Smooth muscle cell (in vitro differentiated cells): ENCODE data around the gene VWC2. TPM values are rescaled to one million over a fixed set of nuclear protein-coding genes. Genes with fewer than 3 reads are reported as not detected.

Experiments used
- DNase-seq: peaks from one replicate; lab custom pipeline; 2025; ENCODE audit not compliant: unreplicated experiment; lab: John Stamatoyannopoulos, UW
- H2AFZ ChIP-seq: fragments of 200-600 bp; sonication (generic); 2 replicates; pipeline ENCODE4 v1.6.0; 2016; ENCODE audit warnings: antibody characterized with exemption, low read depth, mild to moderate bottlenecking
- H3F3A ChIP-seq: fragments of 200-600 bp; sonication (generic); 2 replicates; pipeline ENCODE4 v1.6.0; 2017; ENCODE audit warnings: antibody characterized with exemption, low read depth
- H3K27ac ChIP-seq: fragments of 200-600 bp; sonication (generic); 2 replicates; pipeline ENCODE4 v1.5.1; 2016; ENCODE audit warnings: low read depth, mild to moderate bottlenecking
- H3K27me3 ChIP-seq: fragments of 200-600 bp; sonication (generic); 2 replicates; pipeline ENCODE4 v1.6.1; 2016; ENCODE audit warnings: low read depth, mild to moderate bottlenecking
- H3K36me3 ChIP-seq: fragments of 200-600 bp; sonication (generic); 2 replicates; pipeline ENCODE4 v1.5.1; 2016; ENCODE audit warnings: low read depth
- H3K4me1 ChIP-seq: fragments of 200-600 bp; sonication (generic); 2 replicates; pipeline ENCODE4 v1.5.1; 2016; ENCODE audit warnings: low read depth
- H3K4me2 ChIP-seq: fragments of 200-600 bp; sonication (generic); 2 replicates; pipeline ENCODE4 v1.6.0; 2016; ENCODE audit warnings: mild to moderate bottlenecking
- H3K4me3 ChIP-seq: fragments of 200-600 bp; sonication (generic); 2 replicates; pipeline ENCODE4 v1.5.1; 2016; ENCODE audit warnings: mild to moderate bottlenecking
- H3K79me2 ChIP-seq: fragments of 200-600 bp; sonication (generic); 2 replicates; pipeline ENCODE4 v1.6.0; 2016; ENCODE audit warnings: low read depth, mild to moderate bottlenecking
- H3K9ac ChIP-seq: fragments of 200-600 bp; sonication (generic); 2 replicates; pipeline ENCODE4 v1.6.0; 2016; ENCODE audit warnings: low read depth
- H3K9me3 ChIP-seq: fragments of 200-600 bp; sonication (generic); replicated peaks from 2 replicates; pipeline ENCODE4 v1.5.1; 2016; ENCODE audit warnings: low read depth
- H4K20me1 ChIP-seq: fragments of 200-600 bp; sonication (generic); 2 replicates; pipeline ENCODE4 v1.6.0; 2016; ENCODE audit warnings: low read depth
- CTCF ChIP-seq: fragments of 200-600 bp; sonication (generic); IDR thresholded peaks from 2 replicates; pipeline ENCODE4 v1.5.1; 2017; ENCODE audit warnings: borderline replicate concordance, mild to moderate bottlenecking, antibody characterized with exemption; ENCODE audit not compliant: insufficient read depth, poor library complexity, severe bottlenecking
- WGBS: methylation state at CpG from one replicate; pipeline ENCODE4 v1.1.7; 2016; ENCODE audit warnings: low lambda C conversion rate; 5-methylcytosine and 5-hydroxymethylcytosine counted together
- polyA plus RNA-seq: library from polyadenylated mRNA; unstranded; fragments of >200 nt; fragmentation: Nextera tagmentation; extraction: Ambion mirVana; gene quantifications from 2 replicates; pipeline ENCODE4 v1.2.1, GENCODE V29; 2016
- total RNA-seq: library from RNA; depleted of rRNA; stranded (reverse); fragments of >200 nt; gene quantifications from 2 replicates; pipeline ENCODE4 v1.2.3, GENCODE V29; 2014

Gene VWC2
- total and polyA plus RNA-seq, 2 experiments from 2014 or later: not detected

- no peaks in the 10 kb centered on the region for H3K9me3 ChIP-seq
- H2AFZ ChIP-seq: no peak overlapping the region
- no peaks in the 10 kb centered on the region for H3F3A ChIP-seq
- H3K36me3 ChIP-seq: no peaks in the 10 kb centered on the region
- no peak overlapping the region for H3K4me2 ChIP-seq
- H3K27ac ChIP-seq: no peak overlapping the region
- DNase-seq: no peak
- TF ChIP-seq CTCF: no peak
- H3K9ac ChIP-seq: no peak overlapping the region
- peaks cover 10% of the 10 kb centered on the region for H3K27me3 ChIP-seq
- no peaks in the 10 kb centered on the region for H3K79me2 ChIP-seq
- H3K4me3 ChIP-seq: no peak overlapping the region
- H4K20me1 ChIP-seq: no peaks in the 10 kb centered on the region
- H3K4me1 ChIP-seq: peaks cover 8% of the 10 kb centered on the region
- 83% methylated on average over 8 of the region's 8 CpGs for WGBS
Measured at GRCh38 chr7:49789736-49790135, 16.3 kb downstream of the VWC2 start.

GRCh38 chr7:49790209-49790608 lies 16.8 kb downstream of the VWC2 start:
- no peak for TF ChIP-seq CTCF
- peaks cover 10% of the 10 kb centered on the region for H3K27me3 ChIP-seq
- H4K20me1 ChIP-seq: no peaks in the 10 kb centered on the region
- no peaks in the 10 kb centered on the region for H3F3A ChIP-seq
- H3K4me2 ChIP-seq: no peak overlapping the region
- no peaks in the 10 kb centered on the region for H3K9me3 ChIP-seq
- H3K9ac ChIP-seq: no peak overlapping the region
- DNase-seq: no peak
- H3K4me3 ChIP-seq: no peak overlapping the region
- 64% methylated on average over 2 of the region's 2 CpGs for WGBS
- no peak overlapping the region for H3K27ac ChIP-seq
- no peak overlapping the region for H2AFZ ChIP-seq
- peaks cover 8% of the 10 kb centered on the region for H3K4me1 ChIP-seq
- no peaks in the 10 kb centered on the region for H3K36me3 ChIP-seq
- no peaks in the 10 kb centered on the region for H3K79me2 ChIP-seq

GRCh38 chr7:49791088-49791741 lies 17.8 kb downstream of the VWC2 start:
- Histone ChIP-seq H3K27me3 (peaks cover 5% of the 10 kb centered on the region), H4K20me1 (no peaks in the 10 kb centered on the region), H3K27ac (no peak overlapping the region), H3K4me2 (no peak overlapping the region), H3K9me3 (no peaks in the 10 kb centered on the region), H3K4me3 (no peak overlapping the region), H3K9ac (no peak overlapping the region), H3K4me1 (peaks cover 8% of the 10 kb centered on the region), H3F3A (no peaks in the 10 kb centered on the region), H3K36me3 (no peaks in the 10 kb centered on the region), H3K79me2 (no peaks in the 10 kb centered on the region), H2AFZ (no peak overlapping the region)
- DNase-seq: no peak
- 22% methylated on average over 7 of the region's 7 CpGs for WGBS
- peak; percentile 47 for TF ChIP-seq CTCF
